GM12878 (cell line): ENCODE measurements around the gene TIPRL. TPM values are rescaled to one million over a fixed set of nuclear protein-coding genes. Genes with fewer than 3 reads are reported as not detected.

Source experiments
- ATAC-seq: fragments of 200-7000 bp; cut with Tn5 transposase; 3 replicates; pipeline ENCODE4 v1.9.1; 2020; ENCODE audit warnings: mild to moderate bottlenecking, moderate library complexity
- BruUV-seq: library from RNA; stranded (reverse); fragments of 400-500 nt; replicated peaks from 2 replicates; lab custom pipeline; 2021; lab: Mats Ljungman, UMichigan
- CTCF ChIA-PET: fragments of 300-600 bp; sonication (Branson Sonifier 250); formaldehyde crosslinking; extraction: SDS; loops from one replicate; lab custom pipeline; 2021; ENCODE audit warnings: inconsistent platforms; lab: Yijun Ruan, JAX
- POLR2A ChIA-PET: fragments of 350-600 bp; formaldehyde crosslinking; extraction: SDS; loops from one replicate; lab custom pipeline; 2021; ENCODE audit warnings: inconsistent platforms; lab: Charles Lee
- RAD21 ChIA-PET: fragments of 300-600 bp; sonication (Branson Sonifier 250); formaldehyde crosslinking; loops from one replicate; lab custom pipeline; 2023; ENCODE audit warnings: antibody characterized with exemption; ENCODE audit not compliant: unreplicated experiment; lab: Charles Lee
- SMC1A ChIA-PET: fragments of 300-600 bp; sonication (Branson Sonifier 250); formaldehyde crosslinking; loops from one replicate; lab custom pipeline; 2023; ENCODE audit not compliant: unreplicated experiment, uncharacterized antibody; lab: Charles Lee
- DNase-seq: peaks from one replicate; pipeline ENCODE4 v3.0.0-alpha.2; 2011; ENCODE audit warnings: low read depth, low spot score
- FAIRE-seq: peaks from 3 replicates; lab custom pipeline; 2011; peaks lifted over from hg19 to GRCh38; lab: Jason Lieb, UNC
- H2AFZ ChIP-seq: 2 replicates; pipeline ENCODE4 v1.6.0; 2011; ENCODE audit warnings: low read depth, low read length, control low read depth; ENCODE audit not compliant: control insufficient read depth
- H3K27ac ChIP-seq: 2 replicates; pipeline ENCODE4 v1.5.1; 2011; ENCODE audit warnings: control low read depth; ENCODE audit not compliant: control insufficient read depth, insufficient read depth
- H3K27me3 ChIP-seq, 2 experiments: replicated peaks in 1 of 2; 2 replicates each; pipeline versions ENCODE4 v1.6.0 to v1.6.1; 2011; ENCODE audit warnings: low read length in 1 of 2; ENCODE audit not compliant: control insufficient read depth in 2 of 2, insufficient read depth in 2 of 2
- H3K36me3 ChIP-seq, 2 experiments: 2 replicates each; pipeline ENCODE4 v1.5.1; 2011; ENCODE audit warnings: low read length in 1 of 2; ENCODE audit not compliant: control insufficient read depth in 2 of 2, insufficient read depth in 2 of 2
- H3K4me1 ChIP-seq: 2 replicates; pipeline ENCODE4 v1.6.1; 2011; ENCODE audit warnings: mild to moderate bottlenecking, low read length, moderate library complexity, mixed read lengths; ENCODE audit not compliant: control insufficient read depth, insufficient read depth
- H3K4me2 ChIP-seq: 2 replicates; pipeline ENCODE4 v1.6.0; 2011; ENCODE audit warnings: control low read depth; ENCODE audit not compliant: control insufficient read depth, insufficient read depth
- H3K4me3 ChIP-seq: fragments of 200-600 bp; sonication (generic); 2 replicates; pipeline ENCODE4 v1.5.1; 2016
- H3K79me2 ChIP-seq: 2 replicates; pipeline ENCODE4 v1.6.0; 2011; ENCODE audit warnings: low read length; ENCODE audit not compliant: control insufficient read depth, insufficient read depth
- H3K9ac ChIP-seq: 2 replicates; pipeline ENCODE4 v1.8.0; 2011; ENCODE audit warnings: low read length, control low read depth, mixed read lengths; ENCODE audit not compliant: control insufficient read depth, insufficient read depth
- H3K9me3 ChIP-seq: replicated peaks from 3 replicates; pipeline ENCODE4 v1.5.1; 2011; ENCODE audit warnings: mild to moderate bottlenecking, low read length; ENCODE audit not compliant: control insufficient read depth, insufficient read depth
- H4K20me1 ChIP-seq: 2 replicates; pipeline ENCODE4 v1.6.0; 2011; ENCODE audit not compliant: control insufficient read depth, insufficient read depth
- ASH2L ChIP-seq: fragments of 300-600, 200-600 bp; sonication (generic); IDR thresholded peaks from 2 replicates; pipeline ENCODE4 v1.6.1; 2017; ENCODE audit warnings: low read depth, mild to moderate bottlenecking, borderline replicate concordance
- BRCA1 ChIP-seq: IDR thresholded peaks from 2 replicates; pipeline ENCODE4 v1.6.1; 2011; ENCODE audit warnings: low read depth, low read length, improper control_type of control experiment
- CBX5 ChIP-seq: sonication (generic); IDR thresholded peaks from 2 replicates; pipeline ENCODE4 v1.6.1; 2016; ENCODE audit warnings: low read depth, moderate library complexity, mild to moderate bottlenecking, inconsistent platforms
- POLR2A ChIP-seq: IDR thresholded peaks from 2 replicates; pipeline ENCODE4 v1.6.1; 2011; ENCODE audit warnings: low read depth, mild to moderate bottlenecking, low read length
- POU2F2 ChIP-seq: IDR thresholded peaks from 3 replicates; pipeline ENCODE4 v1.6.1; 2011; ENCODE audit warnings: low read depth, mild to moderate bottlenecking, low read length, borderline replicate concordance
- SMAD5 ChIP-seq: IDR thresholded peaks from 2 replicates; pipeline ENCODE4 v1.6.1; 2016; ENCODE audit warnings: antibody characterized with exemption, low read depth
- TARDBP ChIP-seq: IDR thresholded peaks from 2 replicates; pipeline ENCODE4 v1.6.1; 2016; ENCODE audit warnings: borderline replicate concordance
- WGBS: methylation state at CpG from one replicate; pipeline ENCODE4 v1.1.6; 2016; ENCODE audit warnings: low lambda C conversion rate; ENCODE audit not compliant: insufficient replicate concordance, insufficient coverage; ENCODE audit errors: missing lambda C conversion rate; 5-methylcytosine and 5-hydroxymethylcytosine counted together
- in situ Hi-C: fragments of 300-500 bp; cut with MboI; formaldehyde crosslinking; loops from 9 replicates; pipeline ENCODE4 v1.14.3; 2018; ENCODE audit warnings: mixed read lengths
- intact Hi-C: fragments of 100-400 bp; cut with micrococcal nuclease; formaldehyde crosslinking; loops from one replicate; pipeline ENCODE4 v1.14.2; 2022; ENCODE audit not compliant: unreplicated experiment
- polyA plus RNA-seq, 11 experiments: library from polyadenylated mRNA; depleted of rRNA in 4 of 11; unstranded in 6 of 11; stranded (reverse) in 5 of 11; fragments of >200 nt; fragmentation: Nextera tagmentation in 4 of 11; fragmentation: Illumina TruSeq in 1 of 11; extraction: Ambion mirVana in 4 of 11; extraction: Trizol in 1 of 11; gene quantifications; 1 replicate in 1 of 11; 2 replicates in 10 of 11; pipeline versions ENCODE4 v1.2.1 to v1.2.3, GENCODE V29; 2011 to 2016; ENCODE audit warnings: inconsistent platforms in 2 of 11, missing spikeins in 2 of 11, low read depth in 1 of 11
- total RNA-seq, 4 experiments: library from RNA; depleted of rRNA in 3 of 4; stranded (reverse); fragments of >200 nt in 3 of 4; fragmentation: Illumina TruSeq in 1 of 4; extraction: Trizol in 1 of 4; gene quantifications; 2 replicates each; pipeline versions ENCODE4 v1.2.1 to v1.2.3, GENCODE V29; 2013 to 2021
- TF ChIP-seq, protein P1 (sequence below): fragments of 150-350 bp; IDR thresholded peaks from 2 replicates; pipeline ENCODE4 v1.6.1; 2016; ENCODE audit warnings: low read depth, low read length
- TF ChIP-seq, protein P2 (sequence below): fragments of 450-650 bp; IDR thresholded peaks from 2 replicates; pipeline ENCODE4 v1.6.1; 2016; ENCODE audit warnings: mild to moderate bottlenecking
- TF ChIP-seq, protein P3 (sequence below): IDR thresholded peaks from 2 replicates; pipeline ENCODE4 v1.6.1; 2011; ENCODE audit warnings: mild to moderate bottlenecking, low read depth, low read length, moderate library complexity; ENCODE audit not compliant: insufficient replicate concordance

TIPRL gene
- total and polyA plus RNA-seq, 10 of the 15 experiments (the other 5 are each of a cell fraction or from before 2014, with no cell fraction given) = 36.4 to 72.1 (median 49.9) TPM

DNA sequence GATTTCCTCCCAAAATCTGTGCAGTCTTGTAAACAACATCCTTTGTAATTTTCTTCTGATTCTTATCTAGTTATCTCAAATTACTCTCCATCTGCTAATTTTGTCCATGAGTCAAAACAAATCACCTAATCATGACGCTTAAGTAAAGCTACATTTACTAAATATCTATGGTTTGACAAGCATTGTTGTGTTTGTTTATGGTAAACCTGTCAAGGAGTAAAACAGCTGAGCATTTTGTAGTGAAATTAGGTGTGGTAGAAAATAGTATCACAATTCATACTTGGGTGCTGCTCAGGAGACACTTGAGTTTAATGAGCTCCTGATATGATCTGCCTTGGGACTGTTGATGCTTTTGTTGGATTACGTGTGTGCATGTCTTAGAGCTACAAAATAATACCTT is 11.6 kb downstream of the TIPRL start:
- RAD21 ChIA-PET = no interaction called here
- no peaks in the 10 kb centered on the region for H4K20me1 ChIP-seq
- BruUV-seq = no TSS peak
- SMC1A ChIA-PET = interaction anchor here (0.6 to 1.9 kb wide), 3 partner anchors 10 to 378 kb away, joined by 3 to 8 read pairs (median 4); no protein-coding TSS in a partner anchor
- 71% methylated on average over 2 of the region's 2 CpGs for WGBS
- H3K36me3 ChIP-seq = peaks cover 2 to 3% of the 10 kb centered on the region in 2 experiments
- no peaks in the 10 kb centered on the region for H3K79me2 ChIP-seq
- TF ChIP-seq, protein P1, sequence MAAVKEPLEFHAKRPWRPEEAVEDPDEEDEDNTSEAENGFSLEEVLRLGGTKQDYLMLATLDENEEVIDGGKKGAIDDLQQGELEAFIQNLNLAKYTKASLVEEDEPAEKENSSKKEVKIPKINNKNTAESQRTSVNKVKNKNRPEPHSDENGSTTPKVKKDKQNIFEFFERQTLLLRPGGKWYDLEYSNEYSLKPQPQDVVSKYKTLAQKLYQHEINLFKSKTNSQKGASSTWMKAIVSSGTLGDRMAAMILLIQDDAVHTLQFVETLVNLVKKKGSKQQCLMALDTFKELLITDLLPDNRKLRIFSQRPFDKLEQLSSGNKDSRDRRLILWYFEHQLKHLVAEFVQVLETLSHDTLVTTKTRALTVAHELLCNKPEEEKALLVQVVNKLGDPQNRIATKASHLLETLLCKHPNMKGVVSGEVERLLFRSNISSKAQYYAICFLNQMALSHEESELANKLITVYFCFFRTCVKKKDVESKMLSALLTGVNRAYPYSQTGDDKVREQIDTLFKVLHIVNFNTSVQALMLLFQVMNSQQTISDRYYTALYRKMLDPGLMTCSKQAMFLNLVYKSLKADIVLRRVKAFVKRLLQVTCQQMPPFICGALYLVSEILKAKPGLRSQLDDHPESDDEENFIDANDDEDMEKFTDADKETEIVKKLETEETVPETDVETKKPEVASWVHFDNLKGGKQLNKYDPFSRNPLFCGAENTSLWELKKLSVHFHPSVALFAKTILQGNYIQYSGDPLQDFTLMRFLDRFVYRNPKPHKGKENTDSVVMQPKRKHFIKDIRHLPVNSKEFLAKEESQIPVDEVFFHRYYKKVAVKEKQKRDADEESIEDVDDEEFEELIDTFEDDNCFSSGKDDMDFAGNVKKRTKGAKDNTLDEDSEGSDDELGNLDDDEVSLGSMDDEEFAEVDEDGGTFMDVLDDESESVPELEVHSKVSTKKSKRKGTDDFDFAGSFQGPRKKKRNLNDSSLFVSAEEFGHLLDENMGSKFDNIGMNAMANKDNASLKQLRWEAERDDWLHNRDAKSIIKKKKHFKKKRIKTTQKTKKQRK = no peak
- no peak for TF ChIP-seq ASH2L
- no peak for TF ChIP-seq CBX5
- no peak for TF ChIP-seq POLR2A
- TF ChIP-seq POU2F2 = no peak
- TF ChIP-seq BRCA1 = no peak
- no peak for TF ChIP-seq TARDBP
- TF ChIP-seq, protein P2, sequence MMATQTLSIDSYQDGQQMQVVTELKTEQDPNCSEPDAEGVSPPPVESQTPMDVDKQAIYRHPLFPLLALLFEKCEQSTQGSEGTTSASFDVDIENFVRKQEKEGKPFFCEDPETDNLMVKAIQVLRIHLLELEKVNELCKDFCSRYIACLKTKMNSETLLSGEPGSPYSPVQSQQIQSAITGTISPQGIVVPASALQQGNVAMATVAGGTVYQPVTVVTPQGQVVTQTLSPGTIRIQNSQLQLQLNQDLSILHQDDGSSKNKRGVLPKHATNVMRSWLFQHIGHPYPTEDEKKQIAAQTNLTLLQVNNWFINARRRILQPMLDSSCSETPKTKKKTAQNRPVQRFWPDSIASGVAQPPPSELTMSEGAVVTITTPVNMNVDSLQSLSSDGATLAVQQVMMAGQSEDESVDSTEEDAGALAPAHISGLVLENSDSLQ = no peak
- TF ChIP-seq, protein P3, sequence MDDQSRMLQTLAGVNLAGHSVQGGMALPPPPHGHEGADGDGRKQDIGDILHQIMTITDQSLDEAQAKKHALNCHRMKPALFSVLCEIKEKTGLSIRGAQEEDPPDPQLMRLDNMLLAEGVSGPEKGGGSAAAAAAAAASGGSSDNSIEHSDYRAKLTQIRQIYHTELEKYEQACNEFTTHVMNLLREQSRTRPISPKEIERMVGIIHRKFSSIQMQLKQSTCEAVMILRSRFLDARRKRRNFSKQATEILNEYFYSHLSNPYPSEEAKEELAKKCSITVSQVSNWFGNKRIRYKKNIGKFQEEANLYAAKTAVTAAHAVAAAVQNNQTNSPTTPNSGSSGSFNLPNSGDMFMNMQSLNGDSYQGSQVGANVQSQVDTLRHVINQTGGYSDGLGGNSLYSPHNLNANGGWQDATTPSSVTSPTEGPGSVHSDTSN = no peak
- TF ChIP-seq SMAD5 = no peak
- ATAC-seq = no peak
- no peak overlapping the region for H2AFZ ChIP-seq
- H3K27me3 ChIP-seq = no peaks in the 10 kb centered on the region
- in situ Hi-C loops = no loop called here
- no peak for DNase-seq
- POLR2A ChIA-PET = interaction anchor here (1.1 kb wide), 1 partner anchor 10 kb away, joined by 3 read pairs; no protein-coding TSS in a partner anchor
- H3K4me2 ChIP-seq = no peak overlapping the region
- no peak for FAIRE-seq
- CTCF ChIA-PET = interaction anchor here (0.7 to 1.5 kb wide), 2 partner anchors 44 to 115 kb away, joined by 3 to 11 read pairs; no protein-coding TSS in a partner anchor
- H3K9me3 ChIP-seq = no peaks in the 10 kb centered on the region
- H3K4me1 ChIP-seq = no peaks in the 10 kb centered on the region
- H3K9ac ChIP-seq = no peak overlapping the region
- intact Hi-C loops = no loop called here
- H3K4me3 ChIP-seq = no peak overlapping the region
- H3K27ac ChIP-seq = no peak overlapping the region
